Measurements from ENCODE around the gene BST1.

BST1 gene

DNA sequence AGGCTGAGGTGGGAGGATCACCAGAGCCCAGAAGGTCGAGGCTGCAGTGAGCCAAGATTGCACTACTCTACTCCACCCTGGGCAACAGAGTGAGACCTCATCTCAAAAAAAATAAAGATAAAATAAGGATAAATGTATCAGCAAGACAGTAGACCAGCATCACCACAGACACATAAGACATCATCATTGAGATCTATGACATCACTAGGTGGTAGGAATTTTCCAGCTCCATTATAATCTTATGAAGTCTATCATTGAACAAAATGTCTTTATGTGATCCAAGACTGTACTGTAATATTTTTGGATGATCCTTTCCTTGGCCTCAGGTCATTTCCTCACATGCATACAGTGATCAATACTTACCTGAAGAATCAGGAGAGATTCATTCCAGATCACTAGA is 29.5 kb upstream of the BST1 start:
- Histone ChIP-seq H3K9me3 (ENCODE audit: insufficient read depth, low read length) (no peaks in the 10 kb centered on the region), H3K27ac (ENCODE audit: low read depth, low read length) (no peak overlapping the region), H3K9ac (ENCODE audit: low read length) (no peak overlapping the region), H3K4me3 (ENCODE audit: insufficient read depth, low read length, poor library complexity, severe bottlenecking) (no peak overlapping the region), H3K36me3 (ENCODE audit: low read length) (peaks cover 6% of the 10 kb centered on the region; the same call in 1 of the 2 replicates), H3F3A (ENCODE audit: insufficient read depth) (peaks cover 36% of the 10 kb centered on the region), H3K79me2 (ENCODE audit: insufficient read depth, low read length) (peaks cover 90% of the 10 kb centered on the region), H3K4me2 (ENCODE audit: low read depth, low read length, poor library complexity, severe bottlenecking) (no peak overlapping the region), H4K20me1 (ENCODE audit: low read depth, low read length) (no peaks in the 10 kb centered on the region), H3K9me2 (replicated peaks; ENCODE audit: insufficient read depth, low read length) (no peaks in the 10 kb centered on the region), H3K27me3 (ENCODE audit: low read length) (no peaks in the 10 kb centered on the region), H2AFZ (ENCODE audit: low read depth, low read length, severe bottlenecking) (no peak overlapping the region)
- TF ChIP-seq EZH2phosphoT487 (conservative IDR thresholded peaks at IDR 0.05; ENCODE audit: low read length) = no peak
- TF ChIP-seq CTCF (IDR thresholded peaks at IDR 0.05; ENCODE audit: insufficient read depth, low read length, poor library complexity, severe bottlenecking) = no peak

- TF ChIP-seq CTCF (IDR thresholded peaks at IDR 0.05; ENCODE audit: insufficient read depth, low read length, poor library complexity, severe bottlenecking) (no peak), EZH2phosphoT487 (conservative IDR thresholded peaks at IDR 0.05; ENCODE audit: low read length) (no peak)
- Histone ChIP-seq H4K20me1 (ENCODE audit: low read depth, low read length) (no peaks in the 10 kb centered on the region), H3K9me2 (replicated peaks; ENCODE audit: insufficient read depth, low read length) (no peaks in the 10 kb centered on the region), H3K79me2 (ENCODE audit: insufficient read depth, low read length) (peaks cover 91% of the 10 kb centered on the region), H3K27me3 (ENCODE audit: low read length) (no peaks in the 10 kb centered on the region), H3K27ac (ENCODE audit: low read depth, low read length) (no peak overlapping the region), H3K9ac (ENCODE audit: low read length) (no peak overlapping the region), H3F3A (ENCODE audit: insufficient read depth) (peaks cover 38% of the 10 kb centered on the region), H3K36me3 (ENCODE audit: low read length) (peaks cover 7% of the 10 kb centered on the region; the same call in 1 of the 2 replicates), H3K4me2 (ENCODE audit: low read depth, low read length, poor library complexity, severe bottlenecking) (no peak overlapping the region), H2AFZ (ENCODE audit: low read depth, low read length, severe bottlenecking) (no peak overlapping the region), H3K9me3 (ENCODE audit: insufficient read depth, low read length) (no peaks in the 10 kb centered on the region), H3K4me3 (ENCODE audit: insufficient read depth, low read length, poor library complexity, severe bottlenecking) (no peak overlapping the region)
Observed at GRCh38 chr4:15674046-15674445, 28.8 kb upstream of the BST1 start.

- Histone ChIP-seq H3K36me3 (ENCODE audit: low read length) (peaks cover 7% of the 10 kb centered on the region; the same call in 1 of the 2 replicates), H3K27me3 (ENCODE audit: low read length) (no peaks in the 10 kb centered on the region), H2AFZ (ENCODE audit: low read depth, low read length, severe bottlenecking) (no peak overlapping the region), H3F3A (ENCODE audit: insufficient read depth) (peaks cover 32% of the 10 kb centered on the region), H3K9me2 (replicated peaks; ENCODE audit: insufficient read depth, low read length) (no peaks in the 10 kb centered on the region), H3K9me3 (ENCODE audit: insufficient read depth, low read length) (no peaks in the 10 kb centered on the region), H3K27ac (ENCODE audit: low read depth, low read length) (peak overlapping the region; percentile 49), H3K4me3 (ENCODE audit: insufficient read depth, low read length, poor library complexity, severe bottlenecking) (no peak overlapping the region), H3K4me2 (ENCODE audit: low read depth, low read length, poor library complexity, severe bottlenecking) (peak overlapping the region; percentile 79), H3K9ac (ENCODE audit: low read length) (no peak overlapping the region), H4K20me1 (ENCODE audit: low read depth, low read length) (no peaks in the 10 kb centered on the region), H3K79me2 (ENCODE audit: insufficient read depth, low read length) (peaks cover 93% of the 10 kb centered on the region)
- TF ChIP-seq CTCF (IDR thresholded peaks at IDR 0.05; ENCODE audit: insufficient read depth, low read length, poor library complexity, severe bottlenecking) (no peak), EZH2phosphoT487 (conservative IDR thresholded peaks at IDR 0.05; ENCODE audit: low read length) (no peak)
Observed at GRCh38 chr4:15674926-15675325, 27.9 kb upstream of the BST1 start.
